HEK293 (cell line): ENCODE measurements around the gene RAI14.

Experiments used
- CTCF ChIA-PET: fragments of 350-600 bp; formaldehyde crosslinking; extraction: SDS; loops from one replicate; lab custom pipeline; 2021; ENCODE audit warnings: antibody characterized with exemption; lab: Yijun Ruan, JAX
- POLR2A ChIA-PET: fragments of 300-600 bp; formaldehyde crosslinking; extraction: SDS; loops from one replicate; lab custom pipeline; 2020; ENCODE audit warnings: antibody characterized with exemption, inconsistent platforms; lab: Yijun Ruan, JAX
- H3K27ac ChIP-seq: fragments of 200-500 bp; sonication (Bioruptor generic); 2 replicates; pipeline ENCODE4 v1.5.1; 2014; ENCODE audit warnings: low read depth, low read length, control low read depth, inconsistent platforms; ENCODE audit errors: extremely low read depth
- H3K36me3 ChIP-seq, 2 experiments: fragments of 200-500 bp in 1 of 2; sonication (Bioruptor generic) in 1 of 2; 1 replicate in 1 of 2; 2 replicates in 1 of 2; pipeline ENCODE4 v1.5.1; 2014 to 2017; ENCODE audit warnings: inconsistent platforms in 2 of 2, low read length in 2 of 2; ENCODE audit not compliant: control insufficient read depth in 2 of 2, insufficient read depth in 1 of 2
- H3K4me1 ChIP-seq: fragments of 200-500 bp; sonication (Bioruptor generic); 2 replicates; pipeline ENCODE4 v1.5.1; 2014; ENCODE audit warnings: mild to moderate bottlenecking, low read length, inconsistent platforms; ENCODE audit not compliant: control insufficient read depth, insufficient read depth
- H3K4me3 ChIP-seq: 2 replicates; pipeline ENCODE4 v1.5.1; 2011; ENCODE audit warnings: low read depth, mild to moderate bottlenecking, control low read depth, low read length, moderate library complexity
- H3K9me3 ChIP-seq: fragments of 200-500 bp; sonication (Bioruptor generic); 2 replicates; pipeline ENCODE4 v1.5.1; 2014; ENCODE audit warnings: low read depth, low read length, inconsistent platforms; ENCODE audit not compliant: control insufficient read depth, insufficient read depth
- KLF10 ChIP-seq: fragments of 450-650 bp; IDR thresholded peaks from 2 replicates; pipeline ENCODE4 v1.5.1; 2018; ENCODE audit warnings: missing biosample characterization, mild to moderate bottlenecking, missing genetic modification characterization
- KLF7 ChIP-seq: fragments of 450-650 bp; formaldehyde crosslinking; IDR thresholded peaks from 2 replicates; pipeline ENCODE4 v1.5.1; 2016; ENCODE audit warnings: missing biosample characterization, missing genetic modification characterization, borderline replicate concordance
- KLF8 ChIP-seq: fragments of 450-650 bp; formaldehyde crosslinking; IDR thresholded peaks from 2 replicates; pipeline ENCODE4 v1.5.1; 2016; ENCODE audit warnings: missing biosample characterization, missing genetic modification characterization
- ZNF132 ChIP-seq: fragments of 450-650 bp; formaldehyde crosslinking; IDR thresholded peaks from 2 replicates; pipeline ENCODE4 v1.5.1; 2017; ENCODE audit warnings: missing biosample characterization, missing genetic modification characterization, borderline replicate concordance
- ZNF292 ChIP-seq: fragments of 450-650 bp; formaldehyde crosslinking; IDR thresholded peaks from 2 replicates; pipeline ENCODE4 v1.5.1; 2016; ENCODE audit warnings: low read depth, missing biosample characterization, missing genetic modification characterization, borderline replicate concordance
- ZNF624 ChIP-seq: fragments of 450-650 bp; formaldehyde crosslinking; IDR thresholded peaks from 2 replicates; pipeline ENCODE4 v1.5.1; 2017; ENCODE audit warnings: missing biosample characterization, missing genetic modification characterization
- ZNF792 ChIP-seq: fragments of 450-650 bp; formaldehyde crosslinking; IDR thresholded peaks from 2 replicates; pipeline ENCODE4 v1.5.1; 2016; ENCODE audit warnings: missing biosample characterization, missing genetic modification characterization
- ZSCAN23 ChIP-seq: fragments of 450-650 bp; formaldehyde crosslinking; IDR thresholded peaks from 2 replicates; pipeline ENCODE4 v1.5.1; 2016; ENCODE audit warnings: missing biosample characterization, missing genetic modification characterization
- TF ChIP-seq, protein P1 (sequence below): fragments of 450-650 bp; formaldehyde crosslinking; IDR thresholded peaks from 2 replicates; pipeline ENCODE4 v1.5.1; 2016; ENCODE audit warnings: missing biosample characterization, missing genetic modification characterization
- TF ChIP-seq, protein P2 (sequence below): fragments of 450-650 bp; formaldehyde crosslinking; IDR thresholded peaks from 2 replicates; pipeline ENCODE4 v1.5.1; 2016; ENCODE audit warnings: missing biosample characterization, missing genetic modification characterization
- TF ChIP-seq, protein P3 (sequence below): sonication (generic); formaldehyde crosslinking; IDR thresholded peaks from 2 replicates; pipeline ENCODE4 v1.8.1; 2022; ENCODE audit warnings: mild to moderate bottlenecking, moderate library complexity, missing genetic modification reagents
- TF ChIP-seq, protein P4 (sequence below): fragments of 450-650 bp; formaldehyde crosslinking; IDR thresholded peaks from 2 replicates; pipeline ENCODE4 v1.5.1; 2016; ENCODE audit warnings: missing biosample characterization, missing genetic modification characterization

RAI14 gene

DNA sequence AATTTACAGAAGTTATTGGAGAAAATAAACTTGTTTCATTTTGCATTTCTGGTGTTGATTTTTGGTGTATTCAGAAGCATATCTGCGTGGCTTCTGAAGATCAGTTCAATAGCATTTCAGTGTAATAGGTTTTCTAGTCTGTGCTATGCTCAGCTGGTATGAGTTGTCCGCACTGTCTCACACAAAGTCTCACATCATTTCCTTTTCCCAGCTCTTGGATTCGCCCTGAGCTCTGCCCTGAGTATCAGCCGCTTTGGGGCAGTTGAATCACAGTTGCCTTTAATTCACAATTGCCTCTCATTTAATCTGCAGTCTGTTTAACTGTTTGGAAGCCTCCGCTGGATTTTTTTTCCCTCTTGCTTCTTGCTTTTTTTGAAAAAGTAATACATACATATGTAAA is 176.4 kb downstream of the RAI14 start:
- H3K27ac ChIP-seq, result no peak overlapping the region
- H3K4me1 ChIP-seq, result no peaks in the 10 kb centered on the region
- ChIA-PET CTCF (interaction anchor here (0.7 to 1.1 kb wide), 2 partner anchors 22 to 62 kb away, joined by 3 read pairs; no protein-coding TSS in a partner anchor), POLR2A (no interaction called here)
- peaks cover 26 to 45% of the 10 kb centered on the region in 2 experiments for H3K36me3 ChIP-seq
- H3K9me3 ChIP-seq, result no peaks in the 10 kb centered on the region
- no peak for TF ChIP-seq ZNF792 (tag by site-specific recombination)
- H3K4me3 ChIP-seq, result no peak overlapping the region

DNA sequence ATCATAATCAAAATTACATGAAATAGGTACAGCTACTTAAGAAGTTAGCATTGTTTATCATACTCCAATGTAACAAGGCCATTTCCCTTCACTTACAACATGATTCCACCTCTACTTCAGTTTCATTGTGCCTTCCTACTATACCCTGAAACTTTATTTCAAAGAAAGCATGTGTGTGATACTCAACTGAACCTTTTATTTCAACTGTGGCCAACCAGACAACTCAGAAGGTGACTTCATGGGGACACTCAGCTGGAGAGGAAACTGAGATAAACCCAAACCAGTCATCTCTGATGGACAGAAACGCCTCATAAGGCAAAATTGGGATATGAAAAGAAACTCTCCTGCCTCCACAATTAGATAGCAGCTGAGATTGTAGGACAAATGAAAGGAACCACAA is 177.0 kb downstream of the RAI14 start:
- POLR2A ChIA-PET, result no interaction called here
- Histone ChIP-seq H3K4me3 (no peak overlapping the region), H3K27ac (no peak overlapping the region), H3K4me1 (no peaks in the 10 kb centered on the region), H3K36me3 (peaks cover 21 to 40% of the 10 kb centered on the region in 2 experiments), H3K9me3 (no peaks in the 10 kb centered on the region)
- TF ChIP-seq, protein P1, sequence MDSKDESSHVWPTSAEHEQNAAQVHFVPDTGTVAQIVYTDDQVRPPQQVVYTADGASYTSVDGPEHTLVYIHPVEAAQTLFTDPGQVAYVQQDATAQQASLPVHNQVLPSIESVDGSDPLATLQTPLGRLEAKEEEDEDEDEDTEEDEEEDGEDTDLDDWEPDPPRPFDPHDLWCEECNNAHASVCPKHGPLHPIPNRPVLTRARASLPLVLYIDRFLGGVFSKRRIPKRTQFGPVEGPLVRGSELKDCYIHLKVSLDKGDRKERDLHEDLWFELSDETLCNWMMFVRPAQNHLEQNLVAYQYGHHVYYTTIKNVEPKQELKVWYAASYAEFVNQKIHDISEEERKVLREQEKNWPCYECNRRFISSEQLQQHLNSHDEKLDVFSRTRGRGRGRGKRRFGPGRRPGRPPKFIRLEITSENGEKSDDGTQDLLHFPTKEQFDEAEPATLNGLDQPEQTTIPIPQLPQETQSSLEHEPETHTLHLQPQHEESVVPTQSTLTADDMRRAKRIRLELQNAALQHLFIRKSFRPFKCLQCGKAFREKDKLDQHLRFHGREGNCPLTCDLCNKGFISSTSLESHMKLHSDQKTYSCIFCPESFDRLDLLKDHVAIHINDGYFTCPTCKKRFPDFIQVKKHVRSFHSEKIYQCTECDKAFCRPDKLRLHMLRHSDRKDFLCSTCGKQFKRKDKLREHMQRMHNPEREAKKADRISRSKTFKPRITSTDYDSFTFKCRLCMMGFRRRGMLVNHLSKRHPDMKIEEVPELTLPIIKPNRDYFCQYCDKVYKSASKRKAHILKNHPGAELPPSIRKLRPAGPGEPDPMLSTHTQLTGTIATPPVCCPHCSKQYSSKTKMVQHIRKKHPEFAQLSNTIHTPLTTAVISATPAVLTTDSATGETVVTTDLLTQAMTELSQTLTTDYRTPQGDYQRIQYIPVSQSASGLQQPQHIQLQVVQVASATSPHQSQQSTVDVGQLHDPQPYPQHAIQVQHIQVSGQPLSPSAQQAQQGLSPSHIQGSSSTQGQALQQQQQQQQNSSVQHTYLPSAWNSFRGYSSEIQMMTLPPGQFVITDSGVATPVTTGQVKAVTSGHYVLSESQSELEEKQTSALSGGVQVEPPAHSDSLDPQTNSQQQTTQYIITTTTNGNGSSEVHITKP (tag by site-specific recombination), result no peak
- TF ChIP-seq ZNF624 (tag by site-specific recombination), result no peak
- TF ChIP-seq, protein P2, sequence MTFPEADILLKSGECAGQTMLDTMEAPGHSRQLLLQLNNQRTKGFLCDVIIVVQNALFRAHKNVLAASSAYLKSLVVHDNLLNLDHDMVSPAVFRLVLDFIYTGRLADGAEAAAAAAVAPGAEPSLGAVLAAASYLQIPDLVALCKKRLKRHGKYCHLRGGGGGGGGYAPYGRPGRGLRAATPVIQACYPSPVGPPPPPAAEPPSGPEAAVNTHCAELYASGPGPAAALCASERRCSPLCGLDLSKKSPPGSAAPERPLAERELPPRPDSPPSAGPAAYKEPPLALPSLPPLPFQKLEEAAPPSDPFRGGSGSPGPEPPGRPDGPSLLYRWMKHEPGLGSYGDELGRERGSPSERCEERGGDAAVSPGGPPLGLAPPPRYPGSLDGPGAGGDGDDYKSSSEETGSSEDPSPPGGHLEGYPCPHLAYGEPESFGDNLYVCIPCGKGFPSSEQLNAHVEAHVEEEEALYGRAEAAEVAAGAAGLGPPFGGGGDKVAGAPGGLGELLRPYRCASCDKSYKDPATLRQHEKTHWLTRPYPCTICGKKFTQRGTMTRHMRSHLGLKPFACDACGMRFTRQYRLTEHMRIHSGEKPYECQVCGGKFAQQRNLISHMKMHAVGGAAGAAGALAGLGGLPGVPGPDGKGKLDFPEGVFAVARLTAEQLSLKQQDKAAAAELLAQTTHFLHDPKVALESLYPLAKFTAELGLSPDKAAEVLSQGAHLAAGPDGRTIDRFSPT, result no peak
- no peak for TF ChIP-seq ZNF132 (tag by site-specific recombination)
- TF ChIP-seq, protein P3, sequence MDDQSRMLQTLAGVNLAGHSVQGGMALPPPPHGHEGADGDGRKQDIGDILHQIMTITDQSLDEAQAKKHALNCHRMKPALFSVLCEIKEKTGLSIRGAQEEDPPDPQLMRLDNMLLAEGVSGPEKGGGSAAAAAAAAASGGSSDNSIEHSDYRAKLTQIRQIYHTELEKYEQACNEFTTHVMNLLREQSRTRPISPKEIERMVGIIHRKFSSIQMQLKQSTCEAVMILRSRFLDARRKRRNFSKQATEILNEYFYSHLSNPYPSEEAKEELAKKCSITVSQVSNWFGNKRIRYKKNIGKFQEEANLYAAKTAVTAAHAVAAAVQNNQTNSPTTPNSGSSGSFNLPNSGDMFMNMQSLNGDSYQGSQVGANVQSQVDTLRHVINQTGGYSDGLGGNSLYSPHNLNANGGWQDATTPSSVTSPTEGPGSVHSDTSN (CRISPR knock-in tag), result no peak
- no peak for TF ChIP-seq KLF10
- TF ChIP-seq KLF8 (tag by site-specific recombination), result no peak
- no peak for TF ChIP-seq ZSCAN23 (tag by site-specific recombination)
- TF ChIP-seq, protein P4, sequence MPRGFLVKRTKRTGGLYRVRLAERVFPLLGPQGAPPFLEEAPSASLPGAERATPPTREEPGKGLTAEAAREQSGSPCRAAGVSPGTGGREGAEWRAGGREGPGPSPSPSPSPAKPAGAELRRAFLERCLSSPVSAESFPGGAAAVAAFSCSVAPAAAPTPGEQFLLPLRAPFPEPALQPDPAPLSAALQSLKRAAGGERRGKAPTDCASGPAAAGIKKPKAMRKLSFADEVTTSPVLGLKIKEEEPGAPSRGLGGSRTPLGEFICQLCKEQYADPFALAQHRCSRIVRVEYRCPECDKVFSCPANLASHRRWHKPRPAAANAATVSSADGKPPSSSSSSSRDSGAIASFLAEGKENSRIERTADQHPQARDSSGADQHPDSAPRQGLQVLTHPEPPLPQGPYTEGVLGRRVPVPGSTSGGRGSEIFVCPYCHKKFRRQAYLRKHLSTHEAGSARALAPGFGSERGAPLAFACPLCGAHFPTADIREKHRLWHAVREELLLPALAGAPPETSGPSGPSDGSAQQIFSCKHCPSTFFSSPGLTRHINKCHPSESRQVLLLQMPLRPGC, result no peak
- no peak for TF ChIP-seq KLF7
- TF ChIP-seq ZNF292 (tag by site-specific recombination), result no peak
- CTCF ChIA-PET, result interaction anchor here (0.7 to 1.1 kb wide), 2 partner anchors 21 to 61 kb away, joined by 3 read pairs; no protein-coding TSS in a partner anchor
